ENCODE measurements around the gene MYH11.
A peak's percentile ranks its signal among the peaks of the same experiment; 100 is the strongest.

Gene MYH11

DNA sequence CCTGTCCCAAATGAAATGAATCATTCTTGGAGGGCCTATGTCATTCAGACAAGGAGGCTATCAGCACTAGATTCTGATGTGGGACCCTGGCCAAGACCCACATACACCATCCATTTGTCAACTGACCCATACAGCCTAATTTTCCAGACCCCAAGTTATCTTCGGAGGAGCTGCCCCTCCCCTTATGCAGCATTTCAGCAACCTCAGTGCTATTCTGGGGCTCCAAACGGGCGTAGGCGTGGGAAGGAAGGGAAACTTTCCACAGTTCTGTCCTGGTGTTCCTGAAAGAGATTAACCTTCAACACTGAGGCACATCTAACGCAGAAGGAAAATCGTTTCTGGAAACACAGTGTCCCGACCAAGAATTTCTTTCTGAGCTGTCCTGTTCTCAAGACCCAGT is 86.7 kb downstream of the MYH11 start:
- DNase-seq (ENCODE audit: low read depth in 2 of 2), result peak in 1 of 2 donors; percentile 94
- H3K4me3 ChIP-seq (replicated peaks in 1 of 2; ENCODE audit: low read depth in 2 of 2, low read length in 2 of 2), result no peak overlapping the region
- TF ChIP-seq, protein P1, sequence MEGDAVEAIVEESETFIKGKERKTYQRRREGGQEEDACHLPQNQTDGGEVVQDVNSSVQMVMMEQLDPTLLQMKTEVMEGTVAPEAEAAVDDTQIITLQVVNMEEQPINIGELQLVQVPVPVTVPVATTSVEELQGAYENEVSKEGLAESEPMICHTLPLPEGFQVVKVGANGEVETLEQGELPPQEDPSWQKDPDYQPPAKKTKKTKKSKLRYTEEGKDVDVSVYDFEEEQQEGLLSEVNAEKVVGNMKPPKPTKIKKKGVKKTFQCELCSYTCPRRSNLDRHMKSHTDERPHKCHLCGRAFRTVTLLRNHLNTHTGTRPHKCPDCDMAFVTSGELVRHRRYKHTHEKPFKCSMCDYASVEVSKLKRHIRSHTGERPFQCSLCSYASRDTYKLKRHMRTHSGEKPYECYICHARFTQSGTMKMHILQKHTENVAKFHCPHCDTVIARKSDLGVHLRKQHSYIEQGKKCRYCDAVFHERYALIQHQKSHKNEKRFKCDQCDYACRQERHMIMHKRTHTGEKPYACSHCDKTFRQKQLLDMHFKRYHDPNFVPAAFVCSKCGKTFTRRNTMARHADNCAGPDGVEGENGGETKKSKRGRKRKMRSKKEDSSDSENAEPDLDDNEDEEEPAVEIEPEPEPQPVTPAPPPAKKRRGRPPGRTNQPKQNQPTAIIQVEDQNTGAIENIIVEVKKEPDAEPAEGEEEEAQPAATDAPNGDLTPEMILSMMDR (IDR thresholded peaks at IDR 0.05; ENCODE audit: low read depth, low read length), result no peak

DNA sequence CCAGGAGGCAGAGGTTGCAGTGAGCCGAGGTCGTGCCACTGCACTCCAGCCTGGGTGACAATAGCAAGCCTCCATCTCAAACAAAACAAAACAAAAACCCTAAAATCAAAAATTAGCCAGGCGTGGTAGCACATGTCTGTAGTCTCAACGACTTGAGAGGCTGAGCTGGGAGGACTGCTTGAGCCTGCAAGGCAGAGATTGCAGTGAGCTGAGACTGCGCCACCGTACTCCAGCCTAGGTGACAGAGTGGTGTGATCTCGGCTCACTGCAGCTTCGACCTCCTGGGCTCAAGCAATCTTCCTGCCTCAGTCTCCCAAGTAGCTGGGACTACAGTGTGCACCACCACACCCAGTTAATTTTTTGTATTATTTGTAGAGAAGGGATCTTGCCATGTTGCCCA is 87.6 kb downstream of the MYH11 start:
- H3K4me3 ChIP-seq (replicated peaks in 1 of 2; ENCODE audit: low read depth in 2 of 2, low read length in 2 of 2), result no peak overlapping the region
- TF ChIP-seq, protein P1 (IDR thresholded peaks at IDR 0.05; ENCODE audit: low read depth, low read length), result no peak
- DNase-seq (ENCODE audit: low read depth in 2 of 2), result no peak

DNA sequence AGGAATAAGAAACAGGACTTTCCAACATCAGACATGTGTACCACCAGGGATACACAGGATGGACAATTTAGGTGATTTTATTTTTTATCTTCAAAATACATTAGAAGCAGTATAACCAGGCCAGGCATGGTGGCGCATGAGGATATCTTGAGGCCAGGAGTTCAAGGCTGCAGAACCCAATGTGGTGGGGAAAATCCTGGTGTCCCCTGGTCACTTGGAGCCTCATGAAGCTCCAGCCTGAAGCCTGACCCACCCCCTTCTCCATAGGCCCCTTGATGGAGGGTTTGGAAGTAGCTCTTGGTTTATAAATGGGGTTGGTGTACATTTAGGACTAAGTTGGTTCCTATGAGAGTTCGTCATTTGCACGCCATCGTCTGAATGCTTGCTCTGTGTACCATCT is 88.6 kb downstream of the MYH11 start:
- no peak for DNase-seq (ENCODE audit: low read depth in 2 of 2)
- TF ChIP-seq, protein P1 (IDR thresholded peaks at IDR 0.05; ENCODE audit: low read depth, low read length), result no peak
- H3K4me3 ChIP-seq (replicated peaks in 1 of 2; ENCODE audit: low read depth in 2 of 2, low read length in 2 of 2), result no peak overlapping the region

DNA sequence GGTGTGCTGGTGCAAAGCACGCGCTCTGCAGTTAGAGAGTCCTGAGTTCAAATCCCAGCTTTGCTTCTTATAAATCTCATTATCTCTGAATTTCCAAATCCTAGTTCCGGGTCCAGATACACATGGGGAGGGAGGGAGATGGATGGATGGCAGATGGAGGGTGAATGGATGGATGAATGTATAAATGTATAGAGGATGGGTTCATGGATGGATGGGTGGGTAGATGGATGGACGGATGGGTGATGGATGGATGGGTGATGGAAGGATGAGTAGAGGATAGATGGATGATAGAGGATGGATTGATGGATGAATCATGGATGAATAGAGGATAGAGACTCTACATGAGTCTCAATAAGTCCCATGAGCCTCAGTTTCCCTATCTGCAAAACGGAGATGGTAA is 89.9 kb downstream of the MYH11 start:
- TF ChIP-seq, protein P1 (IDR thresholded peaks at IDR 0.05; ENCODE audit: low read depth, low read length), result no peak
- H3K4me3 ChIP-seq (replicated peaks in 1 of 2; ENCODE audit: low read depth in 2 of 2, low read length in 2 of 2), result no peak overlapping the region
- DNase-seq (ENCODE audit: low read depth in 2 of 2), result no peak

DNA sequence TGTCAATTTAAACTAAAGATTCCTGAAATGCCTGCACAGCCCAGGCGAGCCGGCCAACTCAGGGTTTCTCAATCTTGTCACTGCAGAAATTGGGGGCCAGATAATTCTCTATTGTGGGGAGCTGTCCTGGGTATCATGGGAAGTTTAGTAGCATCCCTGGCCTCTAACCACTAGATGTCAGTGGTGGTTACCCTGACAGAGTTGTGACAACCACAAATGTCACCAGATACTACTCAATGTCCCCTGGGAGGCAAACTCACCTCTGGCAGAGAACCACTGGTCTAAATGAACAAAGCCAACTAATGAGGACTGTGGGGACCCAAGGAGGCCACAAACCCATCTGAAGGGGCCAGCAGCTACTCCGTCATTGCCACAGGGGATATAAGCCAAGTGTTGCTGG is 90.9 kb downstream of the MYH11 start:
- TF ChIP-seq, protein P1 (IDR thresholded peaks at IDR 0.05; ENCODE audit: low read depth, low read length), result peak; percentile 75
- H3K4me3 ChIP-seq (replicated peaks in 1 of 2; ENCODE audit: low read depth in 2 of 2, low read length in 2 of 2), result no peak overlapping the region
- DNase-seq (ENCODE audit: low read depth in 2 of 2), result peak; percentile 42 to 59

DNA sequence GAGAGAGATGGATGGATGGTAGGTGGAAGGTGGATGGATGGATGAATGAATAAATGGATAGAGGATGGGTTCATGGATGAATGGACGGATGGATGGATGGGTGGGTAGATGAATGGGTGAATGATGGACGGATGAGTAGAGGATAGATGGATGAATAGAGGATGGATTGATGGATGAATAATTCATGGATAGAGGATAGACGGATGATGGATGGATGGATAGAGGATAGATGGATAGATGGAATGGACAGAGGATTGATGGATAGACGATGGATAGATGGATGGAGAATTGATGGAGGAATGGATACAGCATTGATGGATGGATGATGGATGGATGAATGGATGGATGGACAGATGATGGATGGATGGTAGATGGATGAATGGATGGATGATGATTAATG is 91.7 kb downstream of the MYH11 start:
- no peak for DNase-seq (ENCODE audit: low read depth in 2 of 2)
- TF ChIP-seq, protein P1 (IDR thresholded peaks at IDR 0.05; ENCODE audit: low read depth, low read length), result no peak
- H3K4me3 ChIP-seq (replicated peaks in 1 of 2; ENCODE audit: low read depth in 2 of 2, low read length in 2 of 2), result no peak overlapping the region

DNA sequence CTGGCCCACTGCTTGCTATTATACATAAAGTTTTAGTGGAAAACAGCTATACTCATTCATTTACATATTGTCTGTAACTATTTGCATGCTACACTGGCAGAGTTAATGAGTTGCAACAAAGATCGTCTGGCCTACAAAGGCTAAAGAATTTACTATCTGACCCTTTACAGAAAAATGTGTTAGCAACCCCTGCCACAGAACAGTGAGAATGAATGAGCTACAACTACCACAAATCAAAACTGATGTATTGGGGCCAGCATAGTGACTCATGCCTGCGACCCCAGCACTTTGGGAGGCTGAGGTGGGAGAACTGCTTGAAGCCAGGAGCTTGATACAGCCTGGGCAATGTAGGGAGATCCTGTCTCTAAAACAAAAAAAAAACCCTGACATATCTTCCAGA is 92.7 kb downstream of the MYH11 start:
- no peak overlapping the region for H3K4me3 ChIP-seq (replicated peaks in 1 of 2; ENCODE audit: low read depth in 2 of 2, low read length in 2 of 2)
- TF ChIP-seq, protein P1 (IDR thresholded peaks at IDR 0.05; ENCODE audit: low read depth, low read length), result no peak
- DNase-seq (ENCODE audit: low read depth in 2 of 2), result no peak
